ENCODE measurements around the gene ATRAID. TPM values are rescaled to one million over a fixed set of nuclear protein-coding genes. Genes with fewer than 3 reads are reported as not detected.

Gene ATRAID
- total RNA-seq, 1 experiment from 2014 or later = 108 TPM

- TF ChIP-seq CTCF (conservative IDR thresholded peaks at IDR 0.05) = no peak
- H3K4me1 Mint-ChIP-seq = peaks cover 9 to 16% of the 10 kb centered on the region in 2 experiments
Observed at GRCh38 chr2:27171351-27171848, 40.4 kb upstream of the ATRAID start.

More at GRCh38 chr2:27171351-27171848, 40.4 kb upstream of the ATRAID start:
- H3K79me1 ChIP-seq (ENCODE audit: insufficient read depth, low read depth, low read length, poor library complexity, severe bottlenecking) = no peaks in the 10 kb centered on the region
- WGBS (ENCODE audit: extremely low coverage, insufficient read length, low lambda C conversion rate) = no CpG with 5 or more reads among the region's 8 CpGs
- H3K79me2 ChIP-seq (ENCODE audit: insufficient read depth, low read length) = no peaks in the 10 kb centered on the region
- no peak overlapping the region for H2BK15ac ChIP-seq (ENCODE audit: low read depth, low read length)
- H3K27me3 ChIP-seq (ENCODE audit: insufficient read depth, low read length) = no peaks in the 10 kb centered on the region
- H2AFZ ChIP-seq (ENCODE audit: low read length) = no peak overlapping the region
- no peak overlapping the region for H3K23ac ChIP-seq (ENCODE audit: insufficient read length, low read depth, low read length)
- H3K4me3 Mint-ChIP-seq = no peak overlapping the region
- H3K4me2 ChIP-seq (ENCODE audit: insufficient read depth, insufficient read length, low read length) = no peak overlapping the region
- H3K9ac ChIP-seq (ENCODE audit: extremely low read depth, insufficient read length, low read length) = no peak overlapping the region
- peaks cover 15% of the 10 kb centered on the region for H3K27me3 Mint-ChIP-seq (ENCODE audit: low read depth)
- H4K8ac ChIP-seq (replicated peaks; ENCODE audit: insufficient read length, low read depth, low read length) = no peak overlapping the region
- no peak overlapping the region for H4K91ac ChIP-seq (ENCODE audit: insufficient read length, low read depth, low read length)
- H2BK120ac ChIP-seq (ENCODE audit: low read depth, low read length, poor library complexity, severe bottlenecking) = no peak overlapping the region
- H2BK5ac ChIP-seq (ENCODE audit: insufficient read length, low read length) = no peak overlapping the region
- H3K18ac ChIP-seq (ENCODE audit: insufficient read length, low read depth, low read length) = no peak overlapping the region
- no peaks in the 10 kb centered on the region for H4K20me1 ChIP-seq (ENCODE audit: control insufficient read depth, insufficient read depth, insufficient read length)
- H2BK12ac ChIP-seq (ENCODE audit: insufficient read length, low read depth, low read length) = no peak overlapping the region
- H4K5ac ChIP-seq (ENCODE audit: insufficient read length, low read depth, low read length) = no peak overlapping the region
- H3K27ac Mint-ChIP-seq = no peak overlapping the region
- DNase-seq = no peak
- no peaks in the 10 kb centered on the region for H3K9me3 Mint-ChIP-seq
- no peak overlapping the region for H2BK20ac ChIP-seq (ENCODE audit: low read depth, low read length, poor library complexity, severe bottlenecking)
- H3T11ph ChIP-seq (ENCODE audit: low read length) = no peak overlapping the region
- no peak overlapping the region for H3K4ac ChIP-seq (ENCODE audit: low read depth, low read length)
- H3K56ac ChIP-seq (ENCODE audit: insufficient read length, low read depth, low read length) = no peak overlapping the region
- H3K27ac ChIP-seq (ENCODE audit: insufficient read length, low read depth, low read length) = no peak overlapping the region
- no peaks in the 10 kb centered on the region for H3K4me1 ChIP-seq (ENCODE audit: insufficient read depth, low read length)
- no peak overlapping the region for H3K14ac ChIP-seq (ENCODE audit: insufficient read depth, low read length)
- no peaks in the 10 kb centered on the region for H3K9me3 ChIP-seq (ENCODE audit: control insufficient read depth, low read depth, low read length)
- no peaks in the 10 kb centered on the region for H3K23me2 ChIP-seq (ENCODE audit: insufficient read length, low read depth, low read length, poor library complexity, severe bottlenecking)
- no peaks in the 10 kb centered on the region for H3K36me3 Mint-ChIP-seq (ENCODE audit: insufficient read depth in 1 of 3, low read depth in 3 of 3)
- no peak overlapping the region for H2AK5ac ChIP-seq (ENCODE audit: insufficient read length, low read length)
